ENCODE data around the gene RNF13.

The RNF13 gene

GRCh38 chr3:149957361-149958125, 144.5 kb downstream of the RNF13 start:
- TF ChIP-seq GATA1 (IDR thresholded peaks at IDR 0.05; ENCODE audit: low read depth, low read length): no peak
- no peak for TF ChIP-seq POLR2A (IDR thresholded peaks at IDR 0.05; ENCODE audit: low read length)
- no peak for DNase-seq

- TF ChIP-seq GATA1 (IDR thresholded peaks at IDR 0.05; ENCODE audit: low read depth, low read length) (no peak), POLR2A (IDR thresholded peaks at IDR 0.05; ENCODE audit: low read length) (no peak)
- no peak for DNase-seq
These were observed 145.3 kb downstream of the RNF13 start for GRCh38 chr3:149958171-149958796.

GRCh38 chr3:149959443-149959842, 146.4 kb downstream of the RNF13 start:
- no peak for DNase-seq
- TF ChIP-seq POLR2A (IDR thresholded peaks at IDR 0.05; ENCODE audit: low read length) (no peak), GATA1 (IDR thresholded peaks at IDR 0.05; ENCODE audit: low read depth, low read length) (no peak)

GRCh38 chr3:149963485-149963884, 150.5 kb downstream of the RNF13 start:
- DNase-seq: no peak
- TF ChIP-seq POLR2A (IDR thresholded peaks at IDR 0.05; ENCODE audit: low read length): no peak
- no peak for TF ChIP-seq GATA1 (IDR thresholded peaks at IDR 0.05; ENCODE audit: low read depth, low read length)

- TF ChIP-seq POLR2A (IDR thresholded peaks at IDR 0.05; ENCODE audit: low read length) (no peak), GATA1 (IDR thresholded peaks at IDR 0.05; ENCODE audit: low read depth, low read length) (no peak)
- DNase-seq: no peak
These were observed 151.3 kb downstream of the RNF13 start for GRCh38 chr3:149964291-149964690.

- TF ChIP-seq POLR2A (IDR thresholded peaks at IDR 0.05; ENCODE audit: low read length): no peak
- no peak for TF ChIP-seq GATA1 (IDR thresholded peaks at IDR 0.05; ENCODE audit: low read depth, low read length)
- no peak for DNase-seq
These were observed 152.3 kb downstream of the RNF13 start for GRCh38 chr3:149965278-149965677.

- TF ChIP-seq GATA1 (IDR thresholded peaks at IDR 0.05; ENCODE audit: low read depth, low read length) (no peak), POLR2A (IDR thresholded peaks at IDR 0.05; ENCODE audit: low read length) (no peak)
- peak; percentile 45 to 69 for DNase-seq
These were observed 154.2 kb downstream of the RNF13 start for GRCh38 chr3:149967086-149967685.

GRCh38 chr3:149968216-149968615, 155.2 kb downstream of the RNF13 start:
- no peak for TF ChIP-seq POLR2A (IDR thresholded peaks at IDR 0.05; ENCODE audit: low read length)
- DNase-seq: no peak

GRCh38 chr3:149969110-149969939, 156.3 kb downstream of the RNF13 start:
- no peak for TF ChIP-seq GATA1 (IDR thresholded peaks at IDR 0.05; ENCODE audit: low read depth, low read length)
- no peak for TF ChIP-seq POLR2A (IDR thresholded peaks at IDR 0.05; ENCODE audit: low read length)
- peak; percentile 4 to 28 for DNase-seq

GRCh38 chr3:149969940-149970715, 157.1 kb downstream of the RNF13 start:
- peak; percentile 74 for DNase-seq
- TF ChIP-seq GATA1 (IDR thresholded peaks at IDR 0.05; ENCODE audit: low read depth, low read length): no peak
- no peak for TF ChIP-seq POLR2A (IDR thresholded peaks at IDR 0.05; ENCODE audit: low read length)

GRCh38 chr3:149970716-149971402, 157.8 kb downstream of the RNF13 start, which contains the start of gene PFN2:
TSS of gene PFN2 (minus strand) at chr3:149970895. CDS start at chr3:149970856, 39 bp downstream.
- peak; percentile 57 to 71 for DNase-seq
- TF ChIP-seq POLR2A (IDR thresholded peaks at IDR 0.05; ENCODE audit: low read length) (no peak), GATA1 (IDR thresholded peaks at IDR 0.05; ENCODE audit: low read depth, low read length) (no peak)

- TF ChIP-seq POLR2A (IDR thresholded peaks at IDR 0.05; ENCODE audit: low read length): no peak
- TF ChIP-seq GATA1 (IDR thresholded peaks at IDR 0.05; ENCODE audit: low read depth, low read length): no peak
- DNase-seq: peak in 1 of 2 experiments; percentile 38
These were observed 158.5 kb downstream of the RNF13 start for GRCh38 chr3:149971403-149972075.
